GM18873 (cell line): Measurements from ENCODE around the gene KLK5.
"Not testable (repeated sequence)": the region's sequence is repeated elsewhere in the genome, so short reads cannot be mapped to it uniquely, and the experiment has no call there.

Experiments
- ATAC-seq: cut with Tn5 transposase; IDR thresholded peaks from one replicate; pipeline ENCODE4 v1.9.1; 2021; ENCODE audit warnings: mild to moderate bottlenecking, moderate library complexity, moderate number of reproducible peaks; ENCODE audit not compliant: unreplicated experiment, low FRiP score

KLK5 gene

DNA sequence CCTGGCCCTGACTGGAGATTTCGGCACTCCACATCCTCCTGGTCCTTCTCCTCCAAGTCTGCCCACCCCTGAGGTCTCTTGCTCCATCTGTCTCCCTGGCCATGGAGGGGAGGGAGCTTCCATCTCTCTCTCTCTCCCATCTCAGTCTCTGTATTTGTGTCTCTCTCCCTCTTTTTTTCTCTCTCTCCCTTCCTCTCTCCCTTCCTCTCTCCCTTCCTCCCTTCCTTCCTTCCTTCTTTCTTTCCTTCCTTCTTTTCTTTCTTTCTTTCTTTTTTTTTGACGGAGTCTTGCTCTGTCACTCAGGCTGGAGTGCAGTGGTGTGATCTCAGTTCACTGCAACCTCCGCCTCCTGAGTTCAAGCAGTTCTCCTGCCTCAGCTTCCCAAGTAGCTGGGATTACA, 17.0 kb upstream of the KLK5 start:
- ATAC-seq, result not testable (repeated sequence)

DNA sequence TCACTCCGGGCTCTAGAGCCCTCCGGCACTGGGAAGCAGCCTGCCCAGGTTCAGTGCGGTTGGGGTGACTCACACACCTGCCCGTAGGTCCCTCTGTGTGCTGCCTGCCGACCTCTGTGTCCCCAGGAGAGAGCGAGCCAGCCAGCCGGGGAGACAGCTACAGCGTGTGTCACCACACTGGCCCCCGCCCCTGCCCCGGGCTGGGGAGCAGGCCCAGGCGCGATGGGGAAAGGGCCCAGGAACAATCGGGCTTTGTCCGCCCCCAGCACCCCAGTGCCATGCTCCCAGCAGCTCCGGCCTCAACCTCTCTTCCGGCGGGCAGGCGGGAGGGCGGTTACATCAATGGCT, 16.5 kb upstream of the KLK5 start, which contains the start of gene KLK6:
TSS of gene KLK6 (minus strand) at position 179 of the 348 bp plus-strand sequence. CDS start 1,487 bp downstream, outside the sequence.
- ATAC-seq, result no peak

- ATAC-seq, result no peak
These were observed 16.0 kb upstream of the KLK5 start for GRCh38 chr19:50968716-50969412.

- ATAC-seq, result no peak
These were observed 15.3 kb upstream of the KLK5 start for GRCh38 chr19:50967929-50968715.

DNA sequence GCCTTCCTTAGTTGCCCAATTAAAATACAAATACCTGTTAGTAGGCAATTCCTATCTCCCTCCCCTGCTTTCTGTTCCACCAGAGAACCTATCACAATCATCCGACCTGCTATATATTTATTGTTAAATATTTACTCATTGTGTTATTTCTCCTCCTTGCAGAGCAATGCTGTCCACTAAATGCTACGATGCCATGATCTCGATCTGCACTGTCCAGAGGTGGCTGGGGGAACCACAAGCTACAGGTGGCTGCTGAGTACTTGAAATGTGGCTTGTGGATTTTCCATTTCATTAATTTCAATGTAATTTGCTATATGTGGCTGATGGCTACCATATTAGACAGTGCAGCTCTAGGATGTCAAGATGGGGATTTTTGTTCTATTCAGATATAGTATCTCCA, 11.4 kb upstream of the KLK5 start:
- no peak for ATAC-seq

DNA sequence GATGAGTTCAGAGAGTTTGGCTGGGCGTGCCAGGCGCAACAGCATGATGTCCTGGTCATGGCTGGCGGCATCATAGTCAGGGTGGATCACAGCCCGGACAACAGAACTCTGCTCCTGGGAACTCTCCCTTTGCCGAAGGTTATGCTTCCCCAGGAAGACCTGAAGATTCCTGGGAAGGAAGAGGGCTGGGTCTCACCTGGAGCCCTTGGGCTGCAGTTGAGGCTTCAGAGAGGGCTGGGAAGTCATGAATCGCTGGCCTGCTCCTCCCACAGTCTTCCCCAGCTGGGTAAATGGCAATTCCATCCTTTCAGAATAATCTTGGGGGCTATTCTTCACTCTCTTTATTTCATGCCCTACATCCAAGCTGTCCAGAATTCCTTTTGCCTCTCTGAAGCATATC, 10.5 kb upstream of the KLK5 start:
- ATAC-seq, result no peak

GRCh38 chr19:50962245-50962644, 9.4 kb upstream of the KLK5 start:
- ATAC-seq, result no peak

DNA sequence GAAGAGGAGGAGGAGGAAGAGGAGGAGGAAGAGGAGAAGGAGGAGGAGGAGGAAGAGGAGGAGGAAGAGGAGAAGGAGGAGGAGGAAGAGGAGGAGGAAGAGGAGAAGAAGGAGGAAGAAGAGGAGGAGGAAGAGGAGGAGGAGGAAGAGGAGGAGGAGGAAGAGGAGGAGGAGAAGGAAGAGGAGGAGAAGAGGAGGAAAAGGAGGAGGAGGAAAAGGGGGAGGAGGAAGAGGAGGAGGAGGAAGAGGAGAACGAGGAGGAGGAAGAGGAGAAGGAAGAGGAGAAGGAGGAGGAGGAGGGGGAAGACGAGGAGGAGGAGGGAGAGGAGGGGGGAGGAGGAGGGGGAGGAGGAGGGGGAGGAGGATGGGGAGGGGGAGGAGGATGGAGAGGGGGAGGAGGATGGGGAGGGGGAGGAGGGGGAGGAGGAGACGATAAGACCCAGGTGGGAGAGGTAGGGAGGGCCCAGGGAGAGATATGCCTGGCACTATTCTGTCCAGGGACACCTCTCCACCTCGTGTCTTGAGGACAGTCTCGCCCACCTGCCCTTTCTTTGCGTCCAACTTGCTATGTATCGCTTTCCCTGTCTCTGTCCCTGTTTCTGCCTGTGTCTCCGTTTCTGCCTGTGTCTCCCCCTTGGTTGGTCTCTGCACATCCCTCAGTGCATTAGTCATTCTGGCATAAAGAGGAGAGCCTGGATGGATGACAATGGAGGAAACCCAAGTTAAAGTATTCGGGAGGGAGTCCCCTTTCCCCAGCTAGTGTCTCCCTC, 7.1 kb upstream of the KLK5 start:
- no peak for ATAC-seq

GRCh38 chr19:50957587-50957986, 4.7 kb upstream of the KLK5 start:
- no peak for ATAC-seq

DNA sequence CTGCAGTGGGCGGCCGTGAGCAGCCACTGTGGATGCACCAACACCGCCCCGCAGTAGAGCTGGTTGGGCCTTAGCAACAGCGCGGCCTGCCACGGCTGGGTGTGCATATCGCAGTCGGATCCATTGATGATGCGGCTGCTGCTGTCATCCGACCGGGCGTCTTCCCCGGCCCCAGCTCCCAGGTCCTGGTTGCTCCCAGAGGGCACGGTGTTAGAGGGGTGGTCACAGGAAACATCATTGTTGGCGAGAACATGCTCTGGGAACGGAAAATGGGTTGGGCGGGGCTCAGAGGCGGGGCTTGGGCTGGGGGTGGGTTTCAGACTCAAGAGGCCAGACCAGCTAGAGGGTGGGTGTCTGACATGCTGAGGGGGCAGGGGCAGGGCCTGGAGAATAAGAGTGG, 3.0 kb downstream of the KLK5 start:
- ATAC-seq, result no peak

DNA sequence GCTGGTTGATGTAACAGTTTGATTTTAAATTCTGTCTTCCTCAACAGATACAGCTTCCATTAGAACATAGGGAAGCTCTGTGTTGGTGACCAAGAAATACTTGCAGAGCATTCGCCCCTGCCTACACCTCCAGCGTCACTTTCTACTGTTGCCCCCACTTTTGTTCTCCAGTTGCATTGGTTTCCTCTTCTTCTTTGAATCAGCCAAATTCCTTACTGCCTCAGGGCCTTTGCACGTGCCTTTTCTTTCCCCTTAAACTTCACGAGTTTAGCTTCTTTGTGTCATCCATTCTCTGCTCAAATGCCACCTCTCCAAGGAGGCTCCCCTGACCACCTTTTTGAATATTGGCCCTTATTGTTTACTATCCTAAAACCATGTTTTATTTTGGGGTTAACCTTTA, 5.7 kb downstream of the KLK5 start:
- ATAC-seq, result no peak

DNA sequence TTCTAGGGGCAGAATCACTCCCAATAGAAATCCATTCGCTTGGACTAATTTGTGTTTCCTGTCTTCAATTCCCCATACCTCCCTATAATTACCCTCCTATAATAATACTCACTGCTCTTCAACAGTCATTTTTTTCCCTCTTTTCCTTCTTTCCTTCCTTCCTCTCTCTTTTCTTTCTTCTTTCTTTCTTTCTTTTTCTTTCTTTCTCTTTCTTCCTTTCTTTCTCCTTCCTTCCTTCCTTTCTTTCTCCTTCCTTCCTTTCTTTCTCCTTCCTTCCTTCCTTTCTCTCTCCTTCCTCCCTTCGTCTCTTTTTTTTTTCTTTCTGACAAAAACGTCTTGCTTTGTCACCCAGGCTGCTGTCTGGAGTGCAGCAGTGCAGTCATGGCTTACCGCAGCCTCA, 8.0 kb downstream of the KLK5 start:
- ATAC-seq, result no peak

GRCh38 chr19:50943074-50943828, 9.6 kb downstream of the KLK5 start:
- ATAC-seq, result no peak

DNA sequence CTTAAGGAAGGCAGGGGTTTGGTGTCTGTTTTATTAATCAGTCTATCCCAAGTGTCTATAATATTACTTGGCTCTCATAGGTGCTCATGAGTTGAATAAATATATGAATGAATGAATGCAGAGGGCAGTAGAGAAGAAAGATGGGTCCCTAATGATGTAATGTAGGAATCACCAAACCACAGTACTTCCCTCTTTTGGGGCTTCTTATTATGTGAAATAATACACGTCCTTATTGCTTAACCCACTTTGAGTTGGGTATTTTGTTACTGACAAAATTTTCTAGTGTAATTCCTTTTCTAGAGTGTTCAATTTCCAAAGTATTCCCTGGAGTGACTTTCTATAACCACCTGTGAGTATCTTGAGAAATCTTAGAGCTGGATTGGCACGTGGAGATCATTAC, 13.2 kb downstream of the KLK5 start:
- ATAC-seq, result no peak

- no peak for ATAC-seq
These were observed 19.2 kb downstream of the KLK5 start for GRCh38 chr19:50933640-50934039.

- ATAC-seq, result no peak
These were observed 20.2 kb downstream of the KLK5 start for GRCh38 chr19:50932690-50933083.

DNA sequence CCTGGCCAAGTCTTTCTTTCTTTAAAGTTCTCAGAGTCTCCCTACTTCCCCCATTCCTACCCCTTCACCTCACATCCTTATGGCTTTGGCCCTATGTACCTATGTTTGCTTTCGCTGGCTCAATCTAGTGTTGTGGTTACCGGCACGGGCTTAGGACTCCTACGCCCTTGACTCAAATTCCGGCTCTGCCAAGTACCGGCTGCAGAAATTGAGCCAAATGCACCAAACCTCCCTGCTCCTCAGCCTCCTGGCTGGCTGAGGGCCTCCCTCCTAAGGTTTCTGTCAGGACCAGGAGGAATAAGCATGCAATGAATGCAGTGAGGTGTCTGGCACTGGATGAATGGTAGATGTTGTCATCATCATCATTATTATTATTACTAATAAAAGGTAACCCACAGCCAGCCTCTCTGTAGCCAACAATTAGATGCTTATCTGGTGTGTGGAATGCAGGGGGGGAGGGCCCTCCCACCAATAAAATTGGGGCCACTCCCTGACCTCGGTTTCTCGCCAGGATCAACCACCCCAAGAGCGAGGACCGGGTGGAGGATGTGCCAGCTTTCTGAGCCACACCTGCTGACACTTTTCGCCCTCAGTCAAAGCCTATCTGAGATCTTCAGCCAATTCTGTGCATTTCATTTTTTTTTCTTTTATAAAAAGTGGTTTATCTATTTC, 20.7 kb downstream of the KLK5 start:
- no peak for ATAC-seq

DNA sequence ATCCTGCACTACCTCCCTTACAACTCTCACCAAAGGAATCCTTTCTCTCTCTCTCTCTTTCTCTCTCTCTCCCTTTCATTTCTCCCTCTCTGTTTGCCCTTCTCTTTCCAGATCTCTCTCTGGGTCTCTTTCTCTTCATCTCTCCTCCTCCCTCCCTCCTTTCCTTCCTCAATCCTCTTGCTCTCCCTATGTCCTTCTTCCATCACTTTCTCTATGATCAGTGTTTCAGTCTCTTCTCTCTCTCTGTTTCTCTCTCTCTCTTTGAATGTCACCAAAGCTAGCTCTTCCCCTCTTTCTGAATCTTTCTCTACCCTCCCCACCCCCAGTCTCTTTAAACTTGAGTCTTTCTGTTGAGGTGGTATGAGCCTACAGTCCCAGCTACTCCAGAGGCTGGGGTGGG, 21.8 kb downstream of the KLK5 start:
- ATAC-seq, result no peak

- no peak for ATAC-seq
These were observed 24.0 kb downstream of the KLK5 start for GRCh38 chr19:50928831-50929230.

DNA sequence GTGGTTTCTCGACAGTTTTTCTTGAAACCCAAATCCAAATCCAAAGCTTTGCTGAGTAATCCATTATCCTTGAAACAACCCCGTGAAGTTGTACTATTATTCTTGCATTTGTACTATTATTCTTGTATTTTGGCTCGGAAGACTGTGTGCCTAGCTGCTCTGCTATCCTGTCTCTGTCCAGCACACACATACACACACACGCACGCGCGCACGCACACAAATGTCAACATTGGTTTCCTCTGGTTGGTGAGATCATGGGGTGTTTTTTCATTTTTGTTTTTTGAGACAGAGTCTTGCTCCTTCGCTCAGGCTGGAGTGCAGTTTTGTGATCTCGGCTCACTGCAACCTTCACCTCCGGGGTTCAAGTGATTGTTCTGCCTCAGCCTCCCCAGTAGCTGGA, 26.7 kb downstream of the KLK5 start:
- no peak for ATAC-seq
